GM23338 (cell line): ENCODE results near the gene CARD10. TPM values are rescaled to one million over a fixed set of nuclear protein-coding genes. Genes with fewer than 3 reads are reported as not detected.

Experiments
- ATAC-seq: fragments of 200-7000 bp; cut with Tn5 transposase; 3 replicates; pipeline ENCODE4 v1.9.1; 2020
- DNase-seq: peaks from one replicate; pipeline ENCODE4 v3.0.0-alpha.2; 2015; ENCODE audit warnings: low spot score
- H2AFZ ChIP-seq: fragments of 200-600 bp; sonication (generic); 2 replicates; pipeline ENCODE4 v1.8.0; 2016; ENCODE audit warnings: antibody characterized with exemption, mild to moderate bottlenecking, moderate library complexity
- H3F3A ChIP-seq: fragments of 200-600 bp; sonication (generic); replicated peaks from 2 replicates; pipeline ENCODE4 v1.8.0; 2017; ENCODE audit warnings: antibody characterized with exemption, mixed run types, low read depth
- H3K27ac ChIP-seq: fragments of 200-600 bp; sonication (generic); 2 replicates; pipeline ENCODE4 v1.6.1; 2016; ENCODE audit warnings: low read depth
- H3K27me3 ChIP-seq: fragments of 200-600 bp; sonication (generic); 2 replicates; pipeline ENCODE4 v1.8.0; 2016; ENCODE audit warnings: mild to moderate bottlenecking, mixed run types, moderate library complexity; ENCODE audit not compliant: insufficient read depth
- H3K36me3 ChIP-seq: fragments of 200-600 bp; sonication (generic); 2 replicates; pipeline ENCODE4 v1.8.0; 2016; ENCODE audit warnings: mild to moderate bottlenecking; ENCODE audit not compliant: insufficient read depth
- H3K4me1 ChIP-seq: fragments of 200-600 bp; sonication (generic); 2 replicates; pipeline ENCODE4 v1.8.0; 2016; ENCODE audit warnings: mild to moderate bottlenecking, moderate library complexity; ENCODE audit not compliant: insufficient read depth
- H3K4me2 ChIP-seq: fragments of 200-600 bp; sonication (generic); 2 replicates; pipeline ENCODE4 v1.7.1; 2017; ENCODE audit warnings: mixed run types
- H3K4me3 ChIP-seq: fragments of 200-600 bp; sonication (generic); 2 replicates; pipeline ENCODE4 v1.6.1; 2016; ENCODE audit warnings: mixed run types
- H3K79me2 ChIP-seq: fragments of 200-600 bp; sonication (generic); replicated peaks from 2 replicates; pipeline ENCODE4 v1.8.0; 2017; ENCODE audit warnings: mild to moderate bottlenecking; ENCODE audit not compliant: insufficient read depth
- H3K9me2 ChIP-seq: fragments of 200-600 bp; sonication (generic); 2 replicates; pipeline ENCODE4 v1.8.0; 2017; ENCODE audit not compliant: insufficient read depth
- H4K20me1 ChIP-seq: fragments of 200-600 bp; sonication (generic); replicated peaks from 2 replicates; pipeline ENCODE4 v1.8.0; 2017; ENCODE audit warnings: mild to moderate bottlenecking; ENCODE audit not compliant: insufficient read depth
- H3K27ac Mint-ChIP-seq: 2 replicates; pipeline ENCODE4 v1.8.0; 2020; ENCODE audit warnings: inconsistent platforms, mild to moderate bottlenecking, moderate library complexity, mixed read lengths
- H3K27me3 Mint-ChIP-seq: 3 replicates; pipeline ENCODE4 v1.8.0; 2022; ENCODE audit warnings: low read depth, mild to moderate bottlenecking, moderate library complexity, mixed read lengths, inconsistent platforms; ENCODE audit not compliant: insufficient read depth, poor library complexity
- H3K36me3 Mint-ChIP-seq: 3 replicates; pipeline ENCODE4 v1.8.0; 2021; ENCODE audit warnings: low read depth, mild to moderate bottlenecking, inconsistent platforms, moderate library complexity, mixed read lengths
- H3K4me1 Mint-ChIP-seq: 3 replicates; pipeline ENCODE4 v1.8.0; 2020; ENCODE audit warnings: mild to moderate bottlenecking, inconsistent platforms, mixed read lengths
- H3K4me3 Mint-ChIP-seq: 3 replicates; pipeline ENCODE4 v1.8.0; 2021; ENCODE audit warnings: moderate library complexity, mild to moderate bottlenecking, inconsistent platforms, mixed read lengths
- H3K9me3 Mint-ChIP-seq: 3 replicates; pipeline ENCODE4 v1.8.0; 2020; ENCODE audit warnings: moderate library complexity, mild to moderate bottlenecking, inconsistent platforms, mixed read lengths
- ETS1 ChIP-seq: IDR thresholded peaks from 2 replicates; pipeline ENCODE4 v1.6.1; 2016; ENCODE audit warnings: antibody characterized with exemption
- EZH2phosphoT487 ChIP-seq: fragments of 200-600 bp; sonication (generic); IDR thresholded peaks from one replicate; pipeline ENCODE4 v1.8.1; 2018; ENCODE audit warnings: antibody characterized with exemption; ENCODE audit not compliant: unreplicated experiment
- NANOG ChIP-seq: IDR thresholded peaks from 2 replicates; pipeline ENCODE4 v1.6.1; 2016; ENCODE audit warnings: antibody characterized with exemption, borderline replicate concordance
- POLR2AphosphoS5 ChIP-seq: IDR thresholded peaks from 2 replicates; pipeline ENCODE4 v1.6.1; 2016; ENCODE audit warnings: antibody characterized with exemption, low read depth
- STAT1 ChIP-seq: IDR thresholded peaks from one replicate; pipeline ENCODE4 v1.6.1; 2016; ENCODE audit warnings: antibody characterized with exemption; ENCODE audit not compliant: unreplicated experiment
- ZNF114 ChIP-seq: fragments of 250-450 bp; sonication (Bioruptor Pico); IDR thresholded peaks from 2 replicates; pipeline ENCODE4 v1.5.0; 2020; ENCODE audit warnings: mild to moderate bottlenecking, moderate library complexity
- ZNF462 ChIP-seq: fragments of 250-450 bp; sonication (Bioruptor Pico); IDR thresholded peaks from 2 replicates; pipeline ENCODE4 v1.5.0; 2020; ENCODE audit warnings: mild to moderate bottlenecking, moderate library complexity
- polyA plus RNA-seq: library from polyadenylated mRNA; unstranded; fragments of >200 nt; fragmentation: Nextera tagmentation; extraction: Ambion mirVana; gene quantifications from 2 replicates; pipeline ENCODE4 v1.2.1, GENCODE V29; 2016
- total RNA-seq: library from RNA; depleted of rRNA; stranded (reverse); fragments of >200 nt; shearing (Covaris generic); gene quantifications from 2 replicates; pipeline ENCODE4 v1.2.3, GENCODE V29; 2014

The CARD10 gene
- total and polyA plus RNA-seq, 2 experiments from 2014 or later, result 5.4 to 17.2 TPM

- TF ChIP-seq ZNF462 (CRISPR knock-in tag) (no peak), ETS1 (no peak), EZH2phosphoT487 (no peak)
These were observed 62.9 kb downstream of the CARD10 start (continued) for GRCh38 chr22:37456346-37456745.

GRCh38 chr22:37455896-37456295 is 63.3 kb downstream of the CARD10 start:
- no peak overlapping the region for H3K27ac Mint-ChIP-seq
- ATAC-seq (no peak), DNase-seq (no peak)
- Histone ChIP-seq H3K4me3 (no peak overlapping the region), H3K27me3 (no peaks in the 10 kb centered on the region), H3K27ac (no peak overlapping the region), H3K79me2 (no peaks in the 10 kb centered on the region), H3K9me2 (no peaks in the 10 kb centered on the region), H4K20me1 (no peaks in the 10 kb centered on the region), H3K36me3 (no peaks in the 10 kb centered on the region), H3K4me1 (no peaks in the 10 kb centered on the region), H3K4me2 (no peak overlapping the region), H3F3A (no peaks in the 10 kb centered on the region), H2AFZ (no peak overlapping the region)
- H3K4me1 Mint-ChIP-seq, result peaks cover 11% of the 10 kb centered on the region
- no peak overlapping the region for H3K4me3 Mint-ChIP-seq
- H3K27me3 Mint-ChIP-seq, result peaks cover 9% of the 10 kb centered on the region
- H3K9me3 Mint-ChIP-seq, result peaks cover 3% of the 10 kb centered on the region; the same call in 1 of the 3 replicates
- no peaks in the 10 kb centered on the region for H3K36me3 Mint-ChIP-seq
- TF ChIP-seq POLR2AphosphoS5 (no peak), STAT1 (no peak), EZH2phosphoT487 (no peak), ZNF114 (CRISPR knock-in tag) (no peak), ZNF462 (CRISPR knock-in tag) (no peak), NANOG (no peak)
